CD4-positive, alpha-beta T cell (primary cell): ENCODE results near the gene FASN. TPM values are rescaled to one million over a fixed set of nuclear protein-coding genes. Genes with fewer than 3 reads are reported as not detected.

Experiments used
- ATAC-seq: fragments of 200-7000 bp; cut with Tn5 transposase; one replicate; pipeline ENCODE4 v1.10.0; 2022; ENCODE audit warnings: mild to moderate bottlenecking; ENCODE audit not compliant: poor library complexity
- CTCF ChIA-PET: fragments of 350-600 bp; sonication (Branson Sonifier 250); formaldehyde crosslinking; loops from one replicate; lab custom pipeline; 2021; ENCODE audit warnings: antibody characterized with exemption, inconsistent platforms; lab: Charles Lee
- POLR2A ChIA-PET: fragments of 350-600 bp; sonication (Branson Sonifier 250); formaldehyde crosslinking; loops from one replicate; lab custom pipeline; 2021; ENCODE audit warnings: antibody characterized with exemption, inconsistent platforms; lab: Charles Lee
- DNase-seq, 14 experiments: peaks; one replicate each; pipeline ENCODE4 v3.0.0-alpha.2; 2013 to 2020; ENCODE audit warnings: mixed read lengths in 2 of 14
- H3K27ac ChIP-seq, 2 donors: one replicate each; pipeline versions ENCODE4 v1.5.1 to v1.7.0; 2013; ENCODE audit warnings: low read length in 2 of 2, low read depth in 1 of 2, mild to moderate bottlenecking in 1 of 2
- H3K27me3 ChIP-seq, 2 experiments: 1 replicate in 1 of 2; 2 replicates in 1 of 2; pipeline versions ENCODE4 v1.6.1 to v1.7.0; 2013; ENCODE audit warnings: low read length in 2 of 2, control low read depth in 1 of 2, mild to moderate bottlenecking in 1 of 2, moderate library complexity in 1 of 2; ENCODE audit not compliant: insufficient read depth in 2 of 2, control insufficient read depth in 1 of 2
- H3K36me3 ChIP-seq: one replicate; pipeline ENCODE4 v1.6.1; 2013; ENCODE audit warnings: low read length, control low read depth; ENCODE audit not compliant: insufficient read depth
- H3K4me1 ChIP-seq: one replicate; pipeline ENCODE4 v1.6.1; 2013; ENCODE audit warnings: low read length, control low read depth; ENCODE audit not compliant: insufficient read depth
- H3K4me3 ChIP-seq: one replicate; pipeline ENCODE4 v1.5.1; 2013; ENCODE audit warnings: mild to moderate bottlenecking, low read length, moderate library complexity
- H3K9me3 ChIP-seq, 2 experiments: 1 replicate in 1 of 2; 2 replicates in 1 of 2; pipeline versions ENCODE4 v1.6.1 to v1.7.0; 2013; ENCODE audit warnings: low read length in 2 of 2, mild to moderate bottlenecking in 2 of 2, control low read depth in 1 of 2, moderate library complexity in 1 of 2; ENCODE audit not compliant: control insufficient read depth in 1 of 2, insufficient read depth in 1 of 2
- H3K27ac Mint-ChIP-seq: one replicate; pipeline ENCODE4 v1.8.0; 2020; ENCODE audit warnings: mixed read lengths
- H3K27me3 Mint-ChIP-seq: one replicate; pipeline ENCODE4 v1.8.0; 2021; ENCODE audit warnings: mixed read lengths
- H3K36me3 Mint-ChIP-seq: one replicate; pipeline ENCODE4 v1.8.0; 2021; ENCODE audit warnings: low read depth, mixed read lengths
- H3K4me1 Mint-ChIP-seq: one replicate; pipeline ENCODE4 v1.8.0; 2021; ENCODE audit warnings: low read depth, mixed read lengths
- H3K4me3 Mint-ChIP-seq: one replicate; pipeline ENCODE4 v1.8.0; 2020; ENCODE audit warnings: mild to moderate bottlenecking, mixed read lengths
- H3K9me3 Mint-ChIP-seq: one replicate; pipeline ENCODE4 v1.8.0; 2020; ENCODE audit warnings: mixed read lengths
- intact Hi-C, 2 experiments: fragments of 100-400 bp; cut with DNase I in 1 of 2; cut with micrococcal nuclease in 1 of 2; formaldehyde crosslinking; loops; one replicate each; pipeline versions ENCODE4 v1.15.1 to v1.9.0; 2023 to 2025; cut with DNase I, micrococcal nuclease
- total RNA-seq, 174 experiments: library from RNA in 2 of 174; stranded (reverse) in 2 of 174; gene quantifications; one replicate each; pipeline ENCODE4 v1.2.3 and lab custom pipeline; 2021 to 2026
- TF ChIP-seq, protein P1 (sequence below): fragments of 200-600 bp; IDR thresholded peaks from one replicate; pipeline ENCODE4 v1.8.0; 2022; ENCODE audit warnings: antibody characterized with exemption, mild to moderate bottlenecking

Gene FASN
- total RNA-seq, 2 experiments from 2014 or later, result 168 to 174 TPM

DNA sequence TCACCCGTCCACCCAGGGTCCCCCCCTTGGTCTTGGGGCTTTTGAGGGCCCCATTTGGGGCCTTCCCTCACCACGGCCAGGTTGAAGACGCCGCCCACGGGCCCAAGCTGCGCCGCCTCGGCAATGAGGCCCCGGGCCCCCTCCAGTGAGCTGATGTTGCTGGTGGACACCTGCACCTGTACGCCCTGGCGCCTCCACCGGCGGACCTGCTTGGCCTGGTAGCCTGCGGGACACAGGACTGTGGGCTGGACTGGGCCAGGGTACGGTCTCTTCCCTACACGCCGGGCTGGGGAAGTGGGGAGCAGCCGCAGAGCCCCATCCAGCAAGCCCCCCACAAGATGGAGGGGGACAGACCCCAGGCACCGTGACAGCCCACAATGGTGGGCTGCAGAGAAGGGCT lies 15.6 kb downstream of the FASN start:
- no peaks in the 10 kb centered on the region for H3K27me3 ChIP-seq
- Mint-ChIP-seq H3K27ac (no peak overlapping the region), H3K36me3 (peaks cover 30% of the 10 kb centered on the region), H3K9me3 (no peaks in the 10 kb centered on the region), H3K4me3 (no peak overlapping the region), H3K27me3 (no peaks in the 10 kb centered on the region), H3K4me1 (no peaks in the 10 kb centered on the region)
- H3K9me3 ChIP-seq, result no peaks in the 10 kb centered on the region
- no peak overlapping the region for H3K4me3 ChIP-seq
- H3K4me1 ChIP-seq, result no peaks in the 10 kb centered on the region
- DNase-seq (peak in 1 of 14 experiments; percentile 0), ATAC-seq (no peak)
- TF ChIP-seq, protein P1, sequence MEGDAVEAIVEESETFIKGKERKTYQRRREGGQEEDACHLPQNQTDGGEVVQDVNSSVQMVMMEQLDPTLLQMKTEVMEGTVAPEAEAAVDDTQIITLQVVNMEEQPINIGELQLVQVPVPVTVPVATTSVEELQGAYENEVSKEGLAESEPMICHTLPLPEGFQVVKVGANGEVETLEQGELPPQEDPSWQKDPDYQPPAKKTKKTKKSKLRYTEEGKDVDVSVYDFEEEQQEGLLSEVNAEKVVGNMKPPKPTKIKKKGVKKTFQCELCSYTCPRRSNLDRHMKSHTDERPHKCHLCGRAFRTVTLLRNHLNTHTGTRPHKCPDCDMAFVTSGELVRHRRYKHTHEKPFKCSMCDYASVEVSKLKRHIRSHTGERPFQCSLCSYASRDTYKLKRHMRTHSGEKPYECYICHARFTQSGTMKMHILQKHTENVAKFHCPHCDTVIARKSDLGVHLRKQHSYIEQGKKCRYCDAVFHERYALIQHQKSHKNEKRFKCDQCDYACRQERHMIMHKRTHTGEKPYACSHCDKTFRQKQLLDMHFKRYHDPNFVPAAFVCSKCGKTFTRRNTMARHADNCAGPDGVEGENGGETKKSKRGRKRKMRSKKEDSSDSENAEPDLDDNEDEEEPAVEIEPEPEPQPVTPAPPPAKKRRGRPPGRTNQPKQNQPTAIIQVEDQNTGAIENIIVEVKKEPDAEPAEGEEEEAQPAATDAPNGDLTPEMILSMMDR, result no peak
- peaks cover 72% of the 10 kb centered on the region for H3K36me3 ChIP-seq
- ChIA-PET POLR2A (no interaction called here), CTCF (no interaction called here)
- intact Hi-C loops, result no loop called here
- H3K27ac ChIP-seq, result no peak overlapping the region

DNA sequence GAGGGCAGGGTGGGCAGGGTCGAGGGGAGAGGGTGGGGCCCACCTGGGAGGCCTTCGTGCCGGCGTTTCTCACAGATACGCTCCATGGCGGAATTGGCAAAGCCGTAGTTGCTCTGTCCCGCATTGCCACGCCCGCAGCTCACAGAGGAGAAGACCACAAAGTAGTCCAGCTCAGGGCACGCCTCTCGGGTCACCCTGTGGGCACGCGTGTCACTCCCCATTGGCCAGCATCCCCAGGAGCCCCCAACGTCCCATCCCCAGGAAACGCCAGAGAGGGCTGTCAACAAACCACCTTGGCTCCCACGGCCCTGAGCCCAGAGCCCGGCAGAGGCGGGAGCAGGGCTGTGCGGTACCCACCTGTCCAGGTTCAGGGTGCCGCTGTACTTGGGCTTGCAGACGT lies 16.1 kb downstream of the FASN start:
- H3K36me3 ChIP-seq, result peaks cover 67% of the 10 kb centered on the region
- CTCF ChIA-PET, result no interaction called here
- no peaks in the 10 kb centered on the region for H3K4me1 ChIP-seq
- peak in 1 of 14 experiments; percentile 3 for DNase-seq
- H3K9me3 ChIP-seq, result no peaks in the 10 kb centered on the region
- no peak overlapping the region for H3K27ac ChIP-seq
- H3K4me3 ChIP-seq, result no peak overlapping the region
- TF ChIP-seq, protein P1, result no peak
- Mint-ChIP-seq H3K4me1 (no peaks in the 10 kb centered on the region), H3K4me3 (no peak overlapping the region), H3K27ac (no peak overlapping the region), H3K36me3 (peaks cover 30% of the 10 kb centered on the region), H3K27me3 (no peaks in the 10 kb centered on the region), H3K9me3 (no peaks in the 10 kb centered on the region)
- ATAC-seq, result no peak
- intact Hi-C loops, result no loop called here
- H3K27me3 ChIP-seq, result no peaks in the 10 kb centered on the region
- POLR2A ChIA-PET, result no interaction called here

DNA sequence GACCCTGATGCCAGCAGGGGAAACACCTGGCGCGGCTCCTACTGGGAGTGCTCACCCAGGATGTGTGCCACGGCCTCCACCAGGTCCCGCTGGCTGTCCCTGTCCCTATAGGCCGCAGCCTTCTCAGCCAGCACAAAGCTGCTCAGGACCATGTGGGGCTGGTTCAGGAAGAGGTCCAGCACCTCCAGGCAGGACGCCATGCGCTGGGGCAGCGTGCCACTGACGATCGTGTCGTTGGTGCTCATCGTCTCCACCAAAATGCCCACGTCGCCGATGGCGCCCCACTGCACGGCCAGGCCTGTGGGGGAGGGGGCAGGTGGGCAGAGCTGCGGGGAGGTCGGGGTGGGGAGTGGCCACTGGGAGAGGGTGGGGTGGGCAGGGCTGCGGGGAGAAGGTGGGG lies 16.5 kb downstream of the FASN start:
- Histone ChIP-seq H3K4me3 (no peak overlapping the region), H3K27ac (no peak overlapping the region), H3K4me1 (no peaks in the 10 kb centered on the region), H3K9me3 (no peaks in the 10 kb centered on the region), H3K27me3 (no peaks in the 10 kb centered on the region), H3K36me3 (peaks cover 65% of the 10 kb centered on the region)
- Mint-ChIP-seq H3K9me3 (no peaks in the 10 kb centered on the region), H3K4me1 (no peaks in the 10 kb centered on the region), H3K27me3 (no peaks in the 10 kb centered on the region), H3K27ac (no peak overlapping the region), H3K36me3 (peaks cover 30% of the 10 kb centered on the region), H3K4me3 (no peak overlapping the region)
- ChIA-PET CTCF (no interaction called here), POLR2A (no interaction called here)
- intact Hi-C loops, result no loop called here
- TF ChIP-seq, protein P1, result no peak
- no peak for DNase-seq
- no peak for ATAC-seq
